GM19467 (cell line): Measurements from ENCODE around the gene CSPG4.
"Not testable (repeated sequence)": the region's sequence is repeated elsewhere in the genome, so short reads cannot be mapped to it uniquely, and the experiment has no call there.

Experiments used
- ATAC-seq: cut with Tn5 transposase; IDR thresholded peaks from one replicate; pipeline ENCODE4 v1.9.1; 2021; ENCODE audit warnings: mild to moderate bottlenecking, moderate library complexity; ENCODE audit not compliant: unreplicated experiment

The CSPG4 gene

DNA sequence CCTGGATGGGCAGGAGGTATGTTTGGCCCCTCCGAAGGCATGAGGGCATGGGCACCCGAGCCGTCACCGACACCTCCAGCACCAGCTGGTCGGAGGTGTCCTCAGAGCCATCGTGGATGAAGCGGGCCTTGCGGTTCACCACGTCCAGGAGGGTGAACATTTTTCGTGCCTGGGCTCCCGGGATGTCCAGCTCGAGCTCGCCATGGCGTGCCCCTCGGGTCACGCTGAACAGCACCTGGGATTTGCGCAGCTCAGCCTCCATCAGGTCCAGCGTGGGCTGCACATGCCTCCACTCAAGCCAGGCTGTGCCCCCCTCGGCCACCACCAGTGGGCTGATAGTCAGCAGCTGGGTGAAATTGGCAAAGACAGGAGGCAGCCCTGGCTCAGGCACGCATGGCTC, 23.2 kb downstream of the CSPG4 start:
- ATAC-seq, result not testable (repeated sequence)

DNA sequence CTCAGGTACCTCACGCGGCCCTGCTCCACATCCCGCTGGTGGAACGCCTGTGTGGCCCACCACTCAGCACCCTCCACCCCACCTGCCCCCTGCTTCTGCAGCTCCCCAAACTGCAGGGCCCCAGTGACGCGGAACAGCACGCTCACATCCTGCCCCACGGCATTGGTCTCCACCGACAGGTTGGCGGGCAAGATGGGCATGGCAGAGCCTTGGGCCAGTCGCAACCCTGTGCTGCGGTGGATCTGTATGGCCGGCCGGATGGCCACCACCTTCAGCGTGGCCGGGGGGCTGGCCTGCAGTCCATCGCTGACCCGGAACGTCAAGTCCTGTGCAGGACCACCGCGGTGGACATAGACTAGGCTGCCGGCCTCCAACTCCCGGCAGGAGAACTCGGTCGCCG, 23.8 kb downstream of the CSPG4 start:
- ATAC-seq, result no peak

DNA sequence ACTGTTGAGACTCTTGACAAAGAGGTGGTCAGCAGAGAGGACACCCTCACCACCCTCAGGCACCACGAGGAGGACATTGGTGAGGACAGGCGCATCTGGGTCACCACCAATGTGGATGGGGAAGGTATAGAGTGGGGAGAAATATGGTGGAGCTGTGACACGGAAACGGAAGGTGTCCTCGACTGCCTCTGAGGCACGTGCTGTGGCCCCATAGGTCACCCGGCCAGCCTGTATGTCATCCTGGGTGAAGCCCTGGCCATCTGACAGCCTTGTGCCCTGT, 24.4 kb downstream of the CSPG4 start:
- ATAC-seq, result no peak

DNA sequence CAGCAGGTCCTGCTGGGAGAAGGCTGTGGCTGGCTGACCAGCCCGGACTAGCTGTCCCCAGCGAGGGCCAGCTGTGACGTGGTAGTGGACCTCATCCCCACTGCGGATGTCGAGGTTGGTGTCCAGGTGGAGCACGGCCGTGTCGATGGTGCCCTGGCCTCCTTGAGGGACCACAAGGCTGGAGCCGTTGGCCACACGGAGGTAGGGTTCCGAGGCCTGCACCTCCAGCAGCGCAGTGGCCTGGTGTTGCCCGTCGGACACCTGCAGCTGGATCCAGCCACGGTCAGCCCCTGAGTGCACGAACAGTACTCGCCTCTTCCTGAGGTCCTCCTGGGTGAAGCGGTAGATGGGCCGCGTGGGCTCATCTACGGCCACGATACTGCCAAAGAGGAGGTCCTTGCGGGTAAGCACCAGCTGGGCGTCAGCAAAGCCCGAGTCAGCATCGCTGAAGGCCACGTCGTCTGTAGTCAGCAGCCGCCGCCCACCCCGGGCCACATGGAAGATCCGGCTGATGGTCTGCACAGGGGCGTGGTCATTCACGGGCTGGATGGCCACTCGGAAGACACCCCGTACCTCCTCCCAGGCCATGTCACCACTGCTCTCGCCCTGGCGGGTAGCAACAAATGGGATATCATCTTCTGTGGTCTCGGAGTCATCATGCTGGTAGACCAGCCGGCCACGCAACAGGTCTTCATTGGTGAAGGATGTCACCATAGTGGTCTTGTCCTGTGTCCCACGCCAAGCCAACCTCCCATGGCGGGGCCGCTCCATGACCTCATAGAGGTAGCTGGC, 25.0 kb downstream of the CSPG4 start:
- ATAC-seq, result no peak

DNA sequence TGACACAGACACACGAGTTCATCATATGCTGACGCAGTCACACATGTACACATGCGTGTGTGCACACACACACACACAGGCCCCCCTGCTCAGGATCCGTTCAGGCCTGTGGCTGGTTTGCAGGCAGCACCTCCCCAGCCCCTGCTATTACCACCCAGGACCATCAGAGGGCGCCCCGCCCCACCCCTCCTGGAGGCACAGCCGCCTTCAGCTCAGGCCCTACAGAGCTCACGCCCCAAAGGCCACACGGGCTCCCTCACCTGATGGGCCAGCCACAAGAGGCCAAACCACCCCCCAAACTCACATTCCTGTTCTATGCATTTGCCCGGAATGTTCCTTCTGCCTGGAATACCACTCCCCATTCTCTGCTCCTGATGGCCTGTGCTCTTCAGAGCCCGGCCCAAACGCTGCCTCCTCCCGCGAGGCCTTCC, 26.4 kb downstream of the CSPG4 start:
- peak; percentile 47 for ATAC-seq

- ATAC-seq, result no peak
Measured at GRCh38 chr15:75685195-75685594, 27.5 kb downstream of the CSPG4 start.

- ATAC-seq, result no peak
Measured at GRCh38 chr15:75684648-75685047, 28.0 kb downstream of the CSPG4 start.

DNA sequence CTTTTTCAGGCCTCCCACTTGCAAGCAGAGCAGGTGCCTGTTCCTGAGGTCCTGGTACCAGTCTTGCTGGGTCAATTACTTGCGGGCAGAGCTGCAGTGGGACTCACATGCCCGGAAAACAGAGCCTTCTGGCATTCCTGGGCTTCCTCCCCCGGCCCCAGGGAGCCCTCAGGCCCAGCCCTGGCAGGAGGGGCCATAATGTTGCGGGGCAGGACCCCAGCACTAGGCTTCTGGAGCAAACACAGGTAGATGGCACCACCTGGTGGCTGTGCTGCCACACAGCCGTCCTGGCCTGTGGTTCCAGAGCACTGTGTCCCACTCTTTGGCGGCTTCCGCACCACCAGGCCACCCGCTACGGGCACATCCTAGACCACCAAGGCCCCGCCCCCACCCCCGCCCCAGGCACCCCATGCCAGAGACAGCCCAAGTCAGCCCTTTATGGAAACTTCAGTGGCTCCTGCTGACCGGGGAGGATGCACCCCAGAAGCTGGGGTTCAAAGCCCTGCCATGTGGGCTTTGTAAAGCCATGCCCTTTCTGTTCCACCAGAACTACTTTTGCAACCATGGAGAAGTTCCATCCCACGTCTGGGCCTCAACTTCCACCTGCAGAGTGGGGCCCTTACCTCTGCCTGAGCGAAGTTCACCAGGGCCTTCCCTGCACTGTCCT, 28.9 kb downstream of the CSPG4 start:
- not testable (repeated sequence) for ATAC-seq

GRCh38 chr15:75682181-75683135, 30.2 kb downstream of the CSPG4 start:
- no peak for ATAC-seq

- ATAC-seq, result no peak
Measured at GRCh38 chr15:75680007-75680789, 32.5 kb downstream of the CSPG4 start.

DNA sequence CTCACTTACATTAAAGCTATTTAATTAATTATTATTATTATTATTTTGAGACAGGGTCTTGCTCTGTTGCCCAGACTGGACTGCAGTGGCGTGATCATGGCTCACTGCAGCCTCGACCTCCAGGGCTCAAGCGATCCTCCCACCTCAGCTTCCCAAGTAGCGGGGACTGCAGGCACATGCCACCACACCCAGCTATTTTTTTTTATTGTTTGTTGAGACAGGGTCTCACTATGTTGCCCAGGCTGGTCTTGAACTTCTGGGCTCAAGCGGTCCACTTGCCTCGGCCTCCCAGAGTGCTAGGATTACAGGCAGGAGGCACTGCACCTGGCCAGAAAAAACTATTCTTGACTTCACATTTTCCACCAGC, 34.3 kb downstream of the CSPG4 start:
- ATAC-seq, result not testable (repeated sequence)

GRCh38 chr15:75677465-75678323, 35.0 kb downstream of the CSPG4 start:
- ATAC-seq, result no peak

GRCh38 chr15:75676688-75677464, 35.8 kb downstream of the CSPG4 start:
- no peak for ATAC-seq

- ATAC-seq, result no peak
Measured at GRCh38 chr15:75675579-75676404, 36.9 kb downstream of the CSPG4 start.

DNA sequence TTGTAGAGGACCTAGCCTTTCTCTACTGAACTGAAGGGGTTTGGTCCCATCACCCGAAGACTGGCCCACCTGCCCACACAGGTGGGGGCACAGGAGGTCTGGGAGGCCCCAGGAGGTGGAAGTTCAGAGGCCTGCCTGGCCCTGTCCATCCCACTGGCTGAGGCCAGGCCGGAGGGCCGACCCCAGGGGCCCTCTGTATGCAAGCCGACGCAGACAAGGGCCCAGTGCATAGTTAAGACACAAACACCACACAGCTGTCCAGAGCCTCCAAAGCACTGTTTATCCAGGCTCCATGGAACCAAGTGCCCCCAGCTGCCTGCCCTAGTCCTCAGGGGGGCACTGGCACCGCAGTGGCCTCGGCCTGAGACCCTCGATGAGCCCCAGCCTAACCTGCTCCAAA, 38.3 kb downstream of the CSPG4 start:
- no peak for ATAC-seq

- ATAC-seq, result no peak
Measured at GRCh38 chr15:75673426-75674235, 39.0 kb downstream of the CSPG4 start.

GRCh38 chr15:75672646-75673425, 39.8 kb downstream of the CSPG4 start:
- no peak for ATAC-seq
